ENCODE data around the gene ALPI. TPM values are rescaled to one million over a fixed set of nuclear protein-coding genes. Genes with fewer than 3 reads are reported as not detected.
"Not testable (repeated sequence)": the region's sequence is repeated elsewhere in the genome, so short reads cannot be mapped to it uniquely, and the experiment has no call there.

ALPI gene
- total RNA-seq, 1 experiment from 2014 or later: not detected

- H3K27me3 Mint-ChIP-seq (ENCODE audit: insufficient read depth, unreplicated experiment): peaks cover 13% of the 10 kb centered on the region
- H3K4me3 Mint-ChIP-seq (ENCODE audit: unreplicated experiment): no peak overlapping the region
- no peak for TF ChIP-seq CTCF (IDR thresholded peaks at IDR 0.05; ENCODE audit: unreplicated experiment)
- H3K27ac Mint-ChIP-seq (ENCODE audit: low read depth, unreplicated experiment): no peak overlapping the region
- BruUV-seq (replicated peaks): no TSS peak
- intact Hi-C loops (cut with micrococcal nuclease): no loop called here
- no peaks in the 10 kb centered on the region for H3K36me3 Mint-ChIP-seq (ENCODE audit: insufficient read depth, unreplicated experiment)
- ChIA-PET CTCF (interaction anchor here (0.7 to 1.0 kb wide), 2 partner anchors 21 to 522 kb away, joined by 3 read pairs; no protein-coding TSS in a partner anchor), POLR2A (no interaction called here)
- no peaks in the 10 kb centered on the region for H3K4me1 Mint-ChIP-seq (ENCODE audit: insufficient read depth, unreplicated experiment)
- H3K9me3 Mint-ChIP-seq (ENCODE audit: unreplicated experiment): peaks cover 17% of the 10 kb centered on the region
- DNase-seq (ENCODE audit: unreplicated experiment): no peak
These were observed 34.7 kb upstream of the ALPI start for GRCh38 chr2:232421189-232421785.

- no peak for TF ChIP-seq CTCF (IDR thresholded peaks at IDR 0.05; ENCODE audit: unreplicated experiment)
- H3K4me3 Mint-ChIP-seq (ENCODE audit: unreplicated experiment): no peak overlapping the region
- DNase-seq (ENCODE audit: unreplicated experiment): no peak
- no peaks in the 10 kb centered on the region for H3K4me1 Mint-ChIP-seq (ENCODE audit: insufficient read depth, unreplicated experiment)
- peaks cover 13% of the 10 kb centered on the region for H3K27me3 Mint-ChIP-seq (ENCODE audit: insufficient read depth, unreplicated experiment)
- H3K9me3 Mint-ChIP-seq (ENCODE audit: unreplicated experiment): peaks cover 17% of the 10 kb centered on the region
- H3K36me3 Mint-ChIP-seq (ENCODE audit: insufficient read depth, unreplicated experiment): no peaks in the 10 kb centered on the region
- H3K27ac Mint-ChIP-seq (ENCODE audit: low read depth, unreplicated experiment): no peak overlapping the region
- no TSS peak for BruUV-seq (replicated peaks)
- intact Hi-C loops (cut with micrococcal nuclease): no loop called here
- CTCF ChIA-PET: interaction anchor here (1.0 kb wide), 1 partner anchor 523 kb away, joined by 3 read pairs; no protein-coding TSS in a partner anchor
- POLR2A ChIA-PET: no interaction called here
These were observed 33.9 kb upstream of the ALPI start for GRCh38 chr2:232422051-232422450.

- H3K27ac Mint-ChIP-seq (ENCODE audit: low read depth, unreplicated experiment); H3K4me1 Mint-ChIP-seq (ENCODE audit: insufficient read depth, unreplicated experiment); BruUV-seq (replicated peaks); CTCF ChIA-PET; H3K36me3 Mint-ChIP-seq (ENCODE audit: insufficient read depth, unreplicated experiment); intact Hi-C loops (cut with micrococcal nuclease); POLR2A ChIA-PET; H3K4me3 Mint-ChIP-seq (ENCODE audit: unreplicated experiment); DNase-seq (ENCODE audit: unreplicated experiment): not testable (repeated sequence)
- peaks cover 17% of the 10 kb centered on the region for H3K9me3 Mint-ChIP-seq (ENCODE audit: unreplicated experiment)
- H3K27me3 Mint-ChIP-seq (ENCODE audit: insufficient read depth, unreplicated experiment): peaks cover 11% of the 10 kb centered on the region
These were observed 33.0 kb upstream of the ALPI start for GRCh38 chr2:232422996-232423395.

- CTCF ChIA-PET; BruUV-seq (replicated peaks); H3K27ac Mint-ChIP-seq (ENCODE audit: low read depth, unreplicated experiment); H3K27me3 Mint-ChIP-seq (ENCODE audit: insufficient read depth, unreplicated experiment); H3K4me3 Mint-ChIP-seq (ENCODE audit: unreplicated experiment); H3K4me1 Mint-ChIP-seq (ENCODE audit: insufficient read depth, unreplicated experiment); H3K36me3 Mint-ChIP-seq (ENCODE audit: insufficient read depth, unreplicated experiment); DNase-seq (ENCODE audit: unreplicated experiment); POLR2A ChIA-PET; intact Hi-C loops (cut with micrococcal nuclease): not testable (repeated sequence)
- H3K9me3 Mint-ChIP-seq (ENCODE audit: unreplicated experiment): peaks cover 17% of the 10 kb centered on the region
These were observed 32.5 kb upstream of the ALPI start for GRCh38 chr2:232423407-232423806.

GRCh38 chr2:232431705-232432590 lies 24.0 kb upstream of the ALPI start:
- Mint-ChIP-seq H3K27me3 (ENCODE audit: insufficient read depth, unreplicated experiment) (peaks cover 10% of the 10 kb centered on the region), H3K27ac (ENCODE audit: low read depth, unreplicated experiment) (no peak overlapping the region), H3K36me3 (ENCODE audit: insufficient read depth, unreplicated experiment) (no peaks in the 10 kb centered on the region), H3K9me3 (ENCODE audit: unreplicated experiment) (no peaks in the 10 kb centered on the region), H3K4me1 (ENCODE audit: insufficient read depth, unreplicated experiment) (no peaks in the 10 kb centered on the region), H3K4me3 (ENCODE audit: unreplicated experiment) (no peak overlapping the region)
- no peak for DNase-seq (ENCODE audit: unreplicated experiment)
- ChIA-PET CTCF (interaction anchor here (0.6 to 0.9 kb wide), 2 partner anchors 524 to 541 kb away, joined by 3 to 4 read pairs; no protein-coding TSS in a partner anchor), POLR2A (no interaction called here)
- no peak for TF ChIP-seq CTCF (IDR thresholded peaks at IDR 0.05; ENCODE audit: unreplicated experiment)
- intact Hi-C loops (cut with micrococcal nuclease): no loop called here
- no TSS peak for BruUV-seq (replicated peaks)

Measured in MCF 10A (cell line).